Germinal center (tissue), 1 donor: ENCODE data around the gene KRTAP5-4.
A peak's percentile ranks its signal among the peaks of the same experiment; 100 is the strongest.
"Not testable (repeated sequence)": the region's sequence is repeated elsewhere in the genome, so short reads cannot be mapped to it uniquely, and the experiment has no call there.

Experiments used
- DNase-seq: peaks from one replicate; pipeline ENCODE4 v3.0.0; 2012; ENCODE audit warnings: mixed read lengths, low spot score

KRTAP5-4 gene

GRCh38 chr11:1600626-1601025 lies 21.3 kb downstream of the KRTAP5-4 start:
- DNase-seq: no peak

GRCh38 chr11:1598816-1599215 lies 23.1 kb downstream of the KRTAP5-4 start:
- no peak for DNase-seq

- DNase-seq: not testable (repeated sequence)
Observed at GRCh38 chr11:1598406-1598805, 23.5 kb downstream of the KRTAP5-4 start.

GRCh38 chr11:1597994-1598380 lies 24.0 kb downstream of the KRTAP5-4 start, which contains the start of gene KRTAP5-2:
TSS of gene KRTAP5-2 (minus strand) at chr11:1598294. CDS start at chr11:1598250, 44 bp downstream.
- no peak for DNase-seq

- DNase-seq: no peak
Observed at GRCh38 chr11:1597331-1597993, 24.5 kb downstream of the KRTAP5-4 start.

GRCh38 chr11:1596576-1597121 lies 25.3 kb downstream of the KRTAP5-4 start:
- not testable (repeated sequence) for DNase-seq

- not testable (repeated sequence) for DNase-seq
Observed at GRCh38 chr11:1595994-1596575, 25.9 kb downstream of the KRTAP5-4 start.

- no peak for DNase-seq
Observed at GRCh38 chr11:1592628-1593027, 29.3 kb downstream of the KRTAP5-4 start.

- no peak for DNase-seq
Observed at GRCh38 chr11:1589996-1590395, 31.9 kb downstream of the KRTAP5-4 start.

- not testable (repeated sequence) for DNase-seq
Observed at GRCh38 chr11:1589191-1589963, 32.6 kb downstream of the KRTAP5-4 start.

- no peak for DNase-seq
Observed at GRCh38 chr11:1586699-1587098, 35.2 kb downstream of the KRTAP5-4 start.

GRCh38 chr11:1584661-1585370 lies 37.1 kb downstream of the KRTAP5-4 start, which contains the start of gene KRTAP5-1:
TSS of gene KRTAP5-1 (minus strand) at chr11:1585283. CDS start at chr11:1585249, 34 bp downstream.
- not testable (repeated sequence) for DNase-seq

GRCh38 chr11:1582909-1583308 lies 39.0 kb downstream of the KRTAP5-4 start:
- DNase-seq: not testable (repeated sequence)

- no peak for DNase-seq
Observed at GRCh38 chr11:1581976-1582375, 40.0 kb downstream of the KRTAP5-4 start.

GRCh38 chr11:1576825-1577224 lies 45.1 kb downstream of the KRTAP5-4 start:
- DNase-seq: no peak

- DNase-seq: not testable (repeated sequence)
Observed at GRCh38 chr11:1575756-1576155, 46.2 kb downstream of the KRTAP5-4 start.

GRCh38 chr11:1574933-1575242 lies 47.0 kb downstream of the KRTAP5-4 start:
- DNase-seq: no peak

- DNase-seq: peak; percentile 77
Observed at GRCh38 chr11:1574238-1574932, 47.6 kb downstream of the KRTAP5-4 start.

GRCh38 chr11:1573903-1574237 lies 48.1 kb downstream of the KRTAP5-4 start:
- DNase-seq: no peak

GRCh38 chr11:1573077-1573902 lies 48.6 kb downstream of the KRTAP5-4 start:
- DNase-seq: no peak
